OCI-LY1 (cell line): ENCODE results near the gene TIMM21.

Source experiments
- EZH2 ChIP-seq: fragments of 200-600 bp; sonication (generic), shearing (Covaris generic); IDR thresholded peaks from 2 replicates; pipeline ENCODE4 v1.8.0; 2017; ENCODE audit warnings: borderline replicate concordance, mixed run types, mild to moderate bottlenecking, antibody characterized with exemption, low read length, moderate library complexity, mixed read lengths
- TF ChIP-seq, protein P1 (sequence below): fragments of 200-600 bp; sonication (generic), shearing (Covaris generic); IDR thresholded peaks from 2 replicates; pipeline ENCODE4 v1.5.1; 2017; ENCODE audit warnings: mild to moderate bottlenecking, antibody characterized with exemption, low read length, moderate library complexity, mixed read lengths

GRCh38 chr18:74153793-74154192 is 5.5 kb downstream of the TIMM21 start:
- no peak for TF ChIP-seq EZH2
- TF ChIP-seq, protein P1, sequence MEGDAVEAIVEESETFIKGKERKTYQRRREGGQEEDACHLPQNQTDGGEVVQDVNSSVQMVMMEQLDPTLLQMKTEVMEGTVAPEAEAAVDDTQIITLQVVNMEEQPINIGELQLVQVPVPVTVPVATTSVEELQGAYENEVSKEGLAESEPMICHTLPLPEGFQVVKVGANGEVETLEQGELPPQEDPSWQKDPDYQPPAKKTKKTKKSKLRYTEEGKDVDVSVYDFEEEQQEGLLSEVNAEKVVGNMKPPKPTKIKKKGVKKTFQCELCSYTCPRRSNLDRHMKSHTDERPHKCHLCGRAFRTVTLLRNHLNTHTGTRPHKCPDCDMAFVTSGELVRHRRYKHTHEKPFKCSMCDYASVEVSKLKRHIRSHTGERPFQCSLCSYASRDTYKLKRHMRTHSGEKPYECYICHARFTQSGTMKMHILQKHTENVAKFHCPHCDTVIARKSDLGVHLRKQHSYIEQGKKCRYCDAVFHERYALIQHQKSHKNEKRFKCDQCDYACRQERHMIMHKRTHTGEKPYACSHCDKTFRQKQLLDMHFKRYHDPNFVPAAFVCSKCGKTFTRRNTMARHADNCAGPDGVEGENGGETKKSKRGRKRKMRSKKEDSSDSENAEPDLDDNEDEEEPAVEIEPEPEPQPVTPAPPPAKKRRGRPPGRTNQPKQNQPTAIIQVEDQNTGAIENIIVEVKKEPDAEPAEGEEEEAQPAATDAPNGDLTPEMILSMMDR = no peak
